GM15510 (cell line): ENCODE results near the gene APOC3.

Source experiments
- POLR2A ChIP-seq: IDR thresholded peaks from 3 replicates; pipeline ENCODE4 v1.6.1; 2011; ENCODE audit warnings: borderline replicate concordance; ENCODE audit not compliant: insufficient read length; ENCODE audit errors: extremely low read depth

APOC3 gene

DNA sequence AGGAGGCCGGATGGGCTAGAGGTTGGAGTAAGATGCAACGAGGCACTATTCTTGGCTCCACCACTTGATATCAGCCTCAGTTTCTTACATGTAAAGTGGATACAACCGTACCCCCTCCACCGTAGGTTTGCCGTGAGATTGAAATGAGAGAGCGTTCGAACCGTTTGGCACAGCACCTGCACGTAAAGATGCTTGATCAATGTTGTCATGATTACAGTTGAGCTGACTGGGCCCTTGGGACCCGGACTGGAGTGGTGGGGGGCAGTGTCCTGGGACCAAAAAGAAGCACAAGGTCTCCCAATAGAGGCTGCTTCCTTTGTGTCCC is 3.7 kb downstream of the APOC3 start:
- TF ChIP-seq POLR2A: no peak

DNA sequence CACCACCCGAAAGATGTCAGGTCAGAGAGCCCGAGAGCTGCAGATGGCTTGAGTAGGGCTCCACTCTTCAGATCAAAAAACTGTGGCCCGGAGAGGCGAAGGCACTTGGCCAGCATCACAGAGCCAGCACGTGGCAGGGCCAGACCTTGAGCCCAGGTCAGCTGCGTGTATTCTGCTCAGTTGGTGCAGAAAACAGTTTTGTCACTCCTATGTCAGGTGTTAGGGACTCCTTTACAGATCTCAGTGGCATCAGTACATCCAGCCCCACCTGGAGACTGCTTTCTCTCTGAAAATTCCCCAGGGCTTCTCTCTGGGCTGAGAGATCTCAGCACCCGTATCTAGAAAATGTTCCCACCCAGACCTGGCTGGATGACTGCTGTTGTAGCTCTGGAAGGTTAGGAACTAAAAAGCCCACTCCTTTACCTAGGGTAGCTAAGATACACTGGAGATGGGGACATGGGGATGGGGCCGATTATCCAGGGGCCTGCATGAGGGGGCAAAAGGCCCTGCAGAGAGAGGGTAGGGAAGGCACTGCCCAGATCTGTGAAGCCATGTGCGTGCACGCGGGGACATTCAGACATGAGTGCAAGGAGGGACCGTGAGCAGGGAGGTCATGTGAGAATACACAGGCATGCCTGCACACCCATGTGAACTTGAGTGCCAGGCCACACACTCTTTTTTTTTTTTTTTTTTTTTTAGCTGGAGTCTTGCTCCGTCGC is 4.3 kb downstream of the APOC3 start:
- no peak for TF ChIP-seq POLR2A

DNA sequence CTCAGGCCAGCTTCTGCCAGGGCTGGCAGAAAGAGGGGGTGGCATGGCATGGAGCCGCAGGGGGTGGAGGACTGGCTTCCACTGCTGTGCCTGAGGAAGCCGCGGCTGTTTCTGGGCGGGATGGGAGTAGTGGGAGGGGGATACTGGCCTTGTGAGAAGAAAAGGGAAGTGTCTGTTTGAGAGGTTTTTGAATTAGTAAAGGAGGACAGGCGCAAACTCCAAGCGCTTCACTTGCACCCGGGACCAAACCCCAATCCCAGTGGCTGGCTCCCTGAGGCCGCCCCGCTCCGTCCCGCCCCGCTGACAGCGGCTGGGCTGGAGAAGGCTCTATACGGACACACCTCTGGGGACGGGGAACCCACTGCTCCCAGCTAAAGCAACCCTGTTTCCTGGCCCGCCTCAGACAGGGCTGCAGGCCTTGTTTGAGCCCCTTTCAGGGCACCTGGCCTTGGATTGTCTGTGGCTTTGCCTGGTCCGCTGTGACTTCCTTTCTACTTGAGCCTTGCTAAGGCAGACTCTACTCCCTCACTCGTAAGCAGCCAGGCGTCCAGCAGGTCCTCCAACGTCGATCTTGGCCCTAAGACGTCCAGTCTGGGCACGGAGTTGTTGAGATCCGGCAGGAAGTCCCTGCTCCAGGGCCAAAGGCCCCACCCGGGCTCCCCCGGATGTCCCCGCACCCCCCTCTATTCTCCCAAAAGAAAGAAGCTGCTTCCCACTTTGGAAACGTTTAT is 5.5 kb downstream of the APOC3 start:
- TF ChIP-seq POLR2A: no peak

DNA sequence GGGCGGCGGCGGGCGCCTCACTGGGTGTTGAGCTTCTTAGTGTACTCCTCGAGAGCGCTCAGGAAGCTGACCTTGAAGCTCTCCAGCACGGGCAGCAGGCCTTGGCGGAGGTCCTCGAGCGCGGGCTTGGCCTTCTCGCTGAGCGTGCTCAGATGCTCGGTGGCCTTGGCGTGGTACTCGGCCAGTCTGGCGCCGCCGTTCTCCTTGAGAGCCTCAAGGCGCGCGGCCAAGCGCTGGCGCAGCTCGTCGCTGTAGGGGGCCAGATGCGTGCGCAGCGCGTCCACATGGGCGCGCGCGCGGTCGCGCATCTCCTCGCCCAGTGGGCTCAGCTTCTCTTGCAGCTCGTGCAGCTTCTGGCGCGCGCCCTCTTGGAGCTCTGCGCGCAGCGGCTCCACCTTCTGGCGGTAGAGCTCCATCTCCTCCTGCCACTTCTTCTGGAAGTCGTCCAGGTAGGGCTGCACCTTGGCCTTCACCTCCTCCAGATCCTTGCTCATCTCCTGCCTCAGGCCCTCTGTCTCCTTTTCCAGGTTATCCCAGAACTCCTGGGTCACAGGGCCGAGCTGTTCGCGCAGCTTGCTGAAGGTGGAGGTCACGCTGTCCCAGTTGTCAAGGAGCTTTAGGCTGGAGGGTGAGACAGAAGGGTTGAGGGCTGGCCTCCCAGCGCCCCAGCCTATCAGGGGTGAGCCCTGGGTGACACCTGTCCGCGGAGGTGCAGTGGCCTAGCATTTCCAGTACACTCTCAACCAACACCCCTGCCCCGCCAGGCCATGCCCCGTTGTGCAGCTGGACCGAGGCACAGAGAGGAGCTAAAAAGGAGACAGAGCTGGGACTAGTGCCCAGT is 6.3 kb downstream of the APOC3 start:
- peak; percentile 42 for TF ChIP-seq POLR2A

DNA sequence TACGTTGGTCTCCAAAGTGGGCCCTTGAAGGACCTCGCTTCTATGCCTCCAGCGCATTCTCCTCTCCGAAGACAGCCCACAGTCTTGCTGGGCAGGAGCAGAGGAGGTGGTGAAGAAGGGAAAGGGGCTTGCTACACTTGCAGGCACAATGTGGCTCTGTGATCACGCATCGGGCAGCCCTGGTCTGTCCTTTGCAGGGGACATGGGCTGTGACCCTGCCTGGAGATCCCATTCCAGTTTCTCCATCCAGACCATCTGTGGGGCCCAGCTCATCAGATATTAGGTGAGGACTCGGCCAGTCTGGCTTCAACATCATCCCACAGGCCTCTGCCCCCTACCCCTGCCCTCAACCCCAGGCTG is 6.9 kb downstream of the APOC3 start:
- no peak for TF ChIP-seq POLR2A

DNA sequence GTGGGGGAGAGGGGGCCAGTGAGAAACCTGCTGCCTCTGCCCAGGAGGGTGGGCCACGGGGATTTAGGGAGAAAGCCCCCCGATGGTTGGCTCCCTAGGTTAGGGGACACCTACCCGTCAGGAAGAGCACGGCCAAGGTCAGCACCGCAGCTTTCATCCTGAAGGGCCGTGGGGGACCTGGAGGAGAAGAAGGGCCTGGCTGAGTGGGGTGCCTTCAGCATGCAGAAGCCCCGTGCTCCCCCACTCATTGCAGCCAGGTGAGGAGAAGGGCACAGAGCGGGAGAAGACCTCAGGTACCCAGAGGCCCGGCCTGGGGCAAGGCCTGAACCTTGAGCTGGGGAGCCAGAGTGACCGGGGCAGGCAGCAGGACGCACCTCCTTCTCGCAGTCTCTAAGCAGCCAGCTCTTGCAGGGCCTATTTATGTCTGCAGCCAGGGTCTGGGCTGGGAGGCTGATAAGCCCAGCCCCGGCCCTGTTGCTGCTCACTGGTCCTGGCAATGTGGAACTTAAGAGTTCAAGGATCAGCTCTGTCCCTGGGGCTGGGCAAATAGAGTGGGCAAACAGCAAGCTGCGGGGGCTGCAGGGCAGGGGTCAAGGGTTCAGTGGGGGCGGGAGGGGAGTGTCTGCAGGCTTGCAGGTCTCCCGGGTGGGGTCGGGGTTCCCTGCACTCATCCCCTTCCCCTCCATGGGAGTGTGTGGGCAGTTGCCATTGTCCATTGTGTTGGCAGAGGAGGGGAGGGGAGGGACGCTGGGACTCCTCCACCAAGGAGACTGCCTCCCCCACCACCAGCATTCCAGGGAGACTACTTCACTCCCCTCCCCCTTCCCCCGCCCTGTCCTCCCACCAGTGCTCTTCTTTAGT is 7.8 kb downstream of the APOC3 start, which contains the start of gene APOA1:
TSS of gene APOA1 (minus strand) at position 392 of the 861 bp plus-strand sequence. CDS start at position 157, 235 bp downstream.
- TF ChIP-seq POLR2A: no peak

DNA sequence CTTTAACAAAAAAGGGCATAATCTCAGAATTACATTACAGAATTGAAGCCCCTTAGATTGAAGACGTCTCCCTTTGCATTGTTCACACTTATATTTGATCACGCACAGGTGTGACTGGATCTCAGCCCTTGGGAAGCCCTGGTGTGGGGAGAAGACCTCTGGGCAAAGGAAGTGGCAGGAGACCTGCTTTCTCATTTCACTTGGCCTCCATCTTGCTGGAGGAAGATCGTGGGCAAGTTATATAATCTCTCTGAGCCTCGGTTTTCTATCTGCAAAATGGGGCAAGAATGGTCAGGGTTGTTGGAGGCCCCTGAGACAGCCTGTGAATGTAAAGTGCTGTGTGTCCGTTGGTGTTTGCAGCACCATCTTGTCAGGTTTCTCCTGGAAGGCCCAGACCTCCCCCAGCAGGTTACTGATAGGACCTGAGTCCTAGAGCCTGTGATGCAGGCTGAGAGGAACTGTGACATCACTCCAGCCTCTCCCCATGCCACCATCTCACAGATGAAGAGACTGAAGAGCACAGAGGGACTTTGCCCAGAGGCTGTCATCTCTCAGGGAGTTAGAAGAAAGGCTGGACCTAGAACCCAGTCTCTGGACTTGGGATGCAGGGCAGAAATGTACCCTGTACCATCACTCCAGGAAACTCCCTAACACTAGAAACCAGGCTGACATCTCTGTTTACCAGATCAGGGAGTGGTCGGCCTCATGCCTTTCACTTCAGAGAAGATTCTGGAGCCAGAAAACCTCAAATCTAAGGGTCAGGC is 8.8 kb downstream of the APOC3 start:
- TF ChIP-seq POLR2A: no peak

DNA sequence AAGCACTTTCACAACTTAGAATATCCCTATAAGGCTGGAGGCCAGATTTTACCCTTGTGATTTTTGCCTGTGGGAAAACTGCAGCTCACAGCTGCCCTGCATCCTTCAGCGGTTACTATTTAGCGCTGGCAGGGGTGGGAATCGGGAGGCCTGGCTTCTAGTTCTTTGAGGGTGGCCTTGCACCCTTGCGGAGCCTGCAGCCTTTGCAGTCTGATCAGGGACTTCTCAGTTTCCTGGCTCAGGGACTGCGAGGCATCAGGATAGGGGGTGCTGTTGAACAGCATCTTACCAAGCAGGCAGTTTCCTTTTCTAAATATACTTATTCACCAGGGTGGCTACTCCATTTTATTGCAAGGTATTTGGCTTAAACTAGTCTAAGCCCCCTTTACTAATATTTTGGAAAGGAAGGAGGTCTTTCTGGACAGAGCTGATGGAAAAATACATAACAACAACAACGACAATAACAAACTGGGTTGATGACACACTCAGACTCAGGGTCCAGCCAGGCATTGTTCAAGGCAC is 10.6 kb downstream of the APOC3 start:
- TF ChIP-seq POLR2A: no peak

DNA sequence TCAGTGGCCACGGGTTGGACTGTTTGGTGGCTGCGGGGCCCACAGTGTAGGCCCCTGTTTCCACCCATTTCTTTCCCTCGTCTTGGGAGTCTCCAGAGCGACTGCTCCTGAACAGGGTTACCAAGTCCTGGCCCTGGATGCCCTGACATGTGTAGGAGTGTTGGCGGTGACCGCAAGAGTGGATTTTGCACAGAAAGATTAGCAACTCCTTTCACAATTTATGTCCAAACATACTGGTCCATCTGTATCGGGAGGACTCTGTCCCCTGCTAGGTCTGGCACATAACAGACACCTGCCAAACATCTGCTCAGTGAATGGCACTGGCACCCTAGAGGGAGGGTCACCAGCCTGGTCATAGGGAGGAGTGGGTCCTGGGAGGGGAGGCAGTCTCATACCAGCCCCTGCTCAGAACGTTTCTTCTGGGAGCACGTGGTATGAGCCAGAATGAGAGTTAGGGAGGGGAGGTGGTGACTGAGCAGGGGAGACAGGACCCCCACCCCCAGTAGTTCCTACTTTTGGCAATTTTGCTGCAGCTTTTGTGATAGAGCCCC is 11.1 kb downstream of the APOC3 start:
- TF ChIP-seq POLR2A: no peak

DNA sequence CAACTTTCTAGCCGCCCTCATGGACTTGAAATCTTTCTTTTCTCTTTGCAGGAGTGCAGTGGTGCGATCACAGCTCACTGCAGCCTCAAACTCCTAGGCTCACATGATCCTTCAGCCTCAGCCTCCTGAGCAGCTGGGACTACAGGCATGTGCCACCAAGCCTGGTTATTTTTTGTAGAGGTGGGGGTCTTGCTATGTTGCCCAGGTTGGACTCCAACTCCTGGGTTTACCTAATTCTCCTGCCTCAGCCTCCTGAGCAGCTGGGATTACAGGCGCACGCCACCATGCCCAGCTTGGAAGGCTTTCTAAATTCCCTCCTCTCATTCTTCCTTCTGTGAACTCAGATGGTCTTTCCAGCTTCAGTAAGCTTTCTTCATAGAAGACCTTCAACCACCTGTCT is 12.4 kb downstream of the APOC3 start:
- TF ChIP-seq POLR2A: no peak

DNA sequence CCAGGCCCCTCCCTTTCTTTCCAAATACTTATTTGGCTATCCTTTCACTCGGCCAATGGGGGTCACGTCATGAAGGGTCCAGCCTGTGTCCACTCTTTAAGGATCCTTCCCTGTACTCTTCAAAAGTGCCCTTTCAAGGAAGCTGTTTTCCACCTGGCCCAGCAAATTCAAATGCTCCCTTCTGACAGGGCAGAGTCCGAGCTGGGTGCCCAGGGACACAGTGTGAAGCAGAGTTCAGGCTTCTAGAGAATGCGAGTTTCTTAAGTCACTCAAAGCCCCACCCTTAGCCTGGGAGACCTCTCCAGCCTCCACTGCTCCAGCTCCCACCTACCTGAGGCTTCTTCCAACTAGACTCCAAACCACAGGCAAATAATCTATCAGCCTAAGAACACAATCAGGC is 13.2 kb downstream of the APOC3 start:
- no peak for TF ChIP-seq POLR2A

DNA sequence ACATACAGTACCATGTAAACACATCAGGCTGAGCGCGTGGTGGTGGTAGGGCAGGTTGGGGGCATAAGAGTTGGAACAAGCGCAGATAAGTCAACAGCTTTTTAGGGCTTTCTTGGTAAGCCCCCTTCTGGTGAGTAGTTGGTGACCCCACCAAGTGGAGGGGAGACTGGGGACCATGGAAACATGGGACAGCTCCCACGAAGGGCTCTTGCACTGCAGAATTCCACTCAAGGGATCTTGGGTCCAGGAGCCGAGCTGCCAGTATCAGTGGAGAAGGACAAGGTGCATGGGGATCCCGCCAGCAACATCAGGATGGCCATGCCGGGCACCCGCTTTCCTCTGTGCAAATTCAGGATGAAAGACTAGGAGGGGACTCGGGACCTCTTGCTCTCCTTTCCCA is 14.0 kb downstream of the APOC3 start:
- TF ChIP-seq POLR2A: no peak

DNA sequence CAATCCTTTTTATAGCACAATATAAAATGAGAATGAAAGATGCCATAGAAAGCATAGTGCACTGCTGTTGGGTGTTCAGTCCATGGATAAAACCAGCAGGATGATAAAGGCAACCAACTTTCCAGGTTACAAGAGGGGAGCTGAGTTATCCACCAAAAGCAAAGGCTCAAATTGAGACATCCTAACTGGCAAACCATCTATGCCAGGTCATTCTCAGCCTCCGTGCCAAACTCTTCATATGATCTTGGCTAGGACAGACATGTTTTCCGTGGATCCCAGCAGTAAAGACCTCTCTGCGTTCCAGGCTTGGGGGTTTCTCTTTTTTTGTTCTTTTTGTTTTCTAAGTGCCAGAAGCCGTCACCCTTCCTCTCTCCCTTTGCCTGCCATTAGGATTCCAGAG is 15.0 kb downstream of the APOC3 start:
- no peak for TF ChIP-seq POLR2A
